ENCODE results near the gene ASPHD2.

Gene ASPHD2

GRCh38 chr22:26439559-26439958, 10.5 kb downstream of the ASPHD2 start:
- no peaks in the 10 kb centered on the region for H3K27me3 ChIP-seq
- H3K4me3 ChIP-seq (ENCODE audit: low read depth, low read length): no peak overlapping the region
- no peak for TF ChIP-seq CTCF (IDR thresholded peaks at IDR 0.05; ENCODE audit: low read depth, low read length)
- H3K9me3 ChIP-seq: no peaks in the 10 kb centered on the region
- no peaks in the 10 kb centered on the region for H3K36me3 ChIP-seq
- no peak for DNase-seq
- H3K4me1 ChIP-seq: no peaks in the 10 kb centered on the region

- Histone ChIP-seq H3K4me1 (no peaks in the 10 kb centered on the region), H3K9me3 (no peaks in the 10 kb centered on the region), H3K36me3 (no peaks in the 10 kb centered on the region), H3K27me3 (no peaks in the 10 kb centered on the region), H3K4me3 (ENCODE audit: low read depth, low read length) (no peak overlapping the region)
- DNase-seq: no peak
- no peak for TF ChIP-seq CTCF (IDR thresholded peaks at IDR 0.05; ENCODE audit: low read depth, low read length)
Observed at GRCh38 chr22:26442086-26442756, 13.2 kb downstream of the ASPHD2 start.

- no peak for TF ChIP-seq CTCF (IDR thresholded peaks at IDR 0.05; ENCODE audit: low read depth, low read length)
- no peaks in the 10 kb centered on the region for H3K36me3 ChIP-seq
- H3K4me1 ChIP-seq: no peaks in the 10 kb centered on the region
- H3K4me3 ChIP-seq (ENCODE audit: low read depth, low read length): no peak overlapping the region
- DNase-seq: no peak
- no peaks in the 10 kb centered on the region for H3K9me3 ChIP-seq
- no peaks in the 10 kb centered on the region for H3K27me3 ChIP-seq
Observed at GRCh38 chr22:26443901-26444690, 15.0 kb downstream of the ASPHD2 start.

GRCh38 chr22:26444777-26445176, 15.7 kb downstream of the ASPHD2 start:
- no peaks in the 10 kb centered on the region for H3K36me3 ChIP-seq
- no peak for TF ChIP-seq CTCF (IDR thresholded peaks at IDR 0.05; ENCODE audit: low read depth, low read length)
- H3K4me1 ChIP-seq: no peaks in the 10 kb centered on the region
- H3K4me3 ChIP-seq (ENCODE audit: low read depth, low read length): no peak overlapping the region
- no peaks in the 10 kb centered on the region for H3K9me3 ChIP-seq
- no peaks in the 10 kb centered on the region for H3K27me3 ChIP-seq
- no peak for DNase-seq

DNA sequence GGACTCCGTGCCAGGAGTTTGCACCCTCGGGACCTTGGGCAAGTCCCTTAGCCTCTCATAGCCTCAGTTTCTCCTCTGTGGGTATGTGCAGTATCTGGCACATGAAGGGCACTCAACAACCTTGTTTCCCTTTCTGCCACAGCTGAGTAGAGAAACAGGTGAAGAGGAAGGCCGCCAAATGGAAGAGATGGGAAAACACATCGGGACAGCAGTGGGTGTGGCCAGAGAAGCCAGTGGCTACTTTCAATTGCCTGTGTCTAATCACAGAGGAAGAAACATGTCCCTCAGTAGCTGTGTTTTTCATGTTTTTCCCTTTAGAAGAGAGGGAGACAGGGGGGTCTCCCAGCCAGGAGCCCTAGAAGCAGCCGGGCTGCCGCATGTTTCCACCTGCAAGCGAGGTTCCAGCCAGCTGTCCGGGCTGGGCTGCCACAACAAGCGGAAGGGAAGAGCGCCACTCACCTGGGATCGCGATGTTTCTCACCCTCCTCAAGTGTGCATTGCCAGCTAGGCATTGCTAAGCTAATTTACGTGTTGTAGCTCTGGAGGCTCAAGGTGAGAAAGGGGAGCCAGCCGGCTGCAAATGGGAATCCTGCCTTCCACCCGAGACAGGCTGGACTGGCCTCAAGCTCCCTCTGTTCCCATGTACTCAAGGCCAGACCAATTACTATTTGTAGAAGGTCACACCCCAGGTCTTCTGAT, 16.7 kb downstream of the ASPHD2 start:
- Histone ChIP-seq H3K9me3 (no peaks in the 10 kb centered on the region), H3K36me3 (no peaks in the 10 kb centered on the region), H3K4me1 (no peaks in the 10 kb centered on the region; the same call in none of the 2 replicates), H3K27me3 (no peaks in the 10 kb centered on the region), H3K4me3 (ENCODE audit: low read depth, low read length) (no peak overlapping the region)
- TF ChIP-seq CTCF (IDR thresholded peaks at IDR 0.05; ENCODE audit: low read depth, low read length): no peak
- no peak for DNase-seq
